ENCODE data around the gene CPED1. TPM values are rescaled to one million over a fixed set of nuclear protein-coding genes. Genes with fewer than 3 reads are reported as not detected.
A peak's percentile ranks its signal among the peaks of the same experiment; 100 is the strongest.

The CPED1 gene
- total and polyA plus RNA-seq, 11 donors = 3.6 to 51.2 (median 24.8) TPM

DNA sequence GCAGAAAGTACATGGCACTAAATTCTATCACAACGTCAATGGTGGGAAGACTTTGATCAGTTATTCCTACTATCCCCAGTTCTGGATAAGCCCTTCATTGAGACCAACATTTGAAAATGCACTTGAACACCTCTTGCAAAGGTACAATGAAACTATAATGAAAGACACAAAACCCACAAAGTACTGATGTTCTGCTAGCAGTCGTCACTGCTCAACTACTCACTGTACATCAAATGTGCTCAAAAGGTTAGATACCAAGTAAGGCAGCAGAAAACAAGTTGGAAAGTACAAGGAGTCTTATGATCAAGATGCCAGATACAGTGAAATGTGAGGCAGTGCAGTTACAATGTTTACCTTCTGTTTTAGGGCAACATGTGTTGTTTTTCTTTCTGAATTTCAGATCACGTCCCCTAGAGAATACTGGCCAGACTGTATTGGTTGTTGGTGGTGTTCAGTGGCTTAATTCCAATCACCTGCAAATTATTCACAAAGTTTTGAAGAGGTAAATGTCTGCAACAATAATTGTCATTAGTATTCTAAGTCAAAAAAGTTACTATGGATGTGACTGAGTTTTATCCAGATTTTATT lies 277.9 kb downstream of the CPED1 start:
- no peak for DNase-seq
- ATAC-seq = no peak
- intact Hi-C loops (cut with DNase I) = no loop called here
- Histone ChIP-seq H3K36me3 (peaks cover 0 to 65% (median 16%) of the 10 kb centered on the region in 9 donors), H3K27ac (no peak overlapping the region), H3K27me3 (no peaks in the 10 kb centered on the region), H3K4me3 (no peak overlapping the region), H3K4me1 (no peaks in the 10 kb centered on the region), H3K9me3 (no peaks in the 10 kb centered on the region)
- WGBS, 4 donors = 90 to 94% (median 90%) methylated on average over 3 of the region's 3 CpGs
- TF ChIP-seq POLR2A (IDR thresholded peaks at IDR 0.05) = no peak
- TF ChIP-seq CTCF (IDR thresholded peaks at IDR 0.05) = no peak

GRCh38 chr7:121267612-121268011 lies 279.1 kb downstream of the CPED1 start:
- TF ChIP-seq POLR2A (IDR thresholded peaks at IDR 0.05) = no peak
- no peak for TF ChIP-seq CTCF (IDR thresholded peaks at IDR 0.05)
- WGBS, 4 donors = 68 to 79% (median 70%) methylated on average over 1 of the region's 1 CpG
- no peaks in the 10 kb centered on the region for H3K9me3 ChIP-seq
- intact Hi-C loops (cut with DNase I) = no loop called here
- no peaks in the 10 kb centered on the region for H3K4me1 ChIP-seq
- H3K27ac ChIP-seq = no peak overlapping the region
- DNase-seq (no peak), ATAC-seq (peak in 1 of 4 donors; percentile 18)
- H3K36me3 ChIP-seq = peaks cover 0 to 78% (median 17%) of the 10 kb centered on the region in 9 donors
- no peaks in the 10 kb centered on the region for H3K27me3 ChIP-seq
- H3K4me3 ChIP-seq = no peak overlapping the region

- DNase-seq (no peak), ATAC-seq (no peak)
- Histone ChIP-seq H3K36me3 (peaks cover 0 to 88% (median 17%) of the 10 kb centered on the region in 9 donors), H3K9me3 (no peaks in the 10 kb centered on the region), H3K27ac (no peak overlapping the region), H3K4me1 (no peaks in the 10 kb centered on the region), H3K27me3 (no peaks in the 10 kb centered on the region), H3K4me3 (no peak overlapping the region)
- intact Hi-C loops (cut with DNase I) = no loop called here
- TF ChIP-seq CTCF (IDR thresholded peaks at IDR 0.05) (no peak), POLR2A (IDR thresholded peaks at IDR 0.05) (no peak)
- WGBS, 4 donors = 91 to 93% (median 91%) methylated on average over 3 of the region's 3 CpGs
These were observed 281.3 kb downstream of the CPED1 start for GRCh38 chr7:121269798-121270197.

DNA sequence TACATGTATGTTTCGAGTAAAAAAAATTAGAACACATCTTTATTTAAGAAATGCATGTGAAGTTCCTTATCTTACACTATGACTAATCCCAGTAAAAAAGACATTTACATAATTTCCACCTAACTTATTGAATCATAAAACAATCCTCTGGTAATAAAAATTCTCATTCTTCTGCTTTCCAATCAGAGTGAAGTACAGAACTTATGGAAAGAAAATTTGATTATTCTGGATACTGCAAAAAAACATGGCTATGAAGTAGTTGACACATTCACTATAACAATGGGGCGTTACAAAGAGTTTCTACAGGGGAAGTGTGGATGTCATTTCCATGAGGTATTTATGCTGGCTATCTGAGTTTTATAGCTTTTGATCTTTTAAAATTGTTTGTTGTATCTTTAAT lies 282.6 kb downstream of the CPED1 start:
- Histone ChIP-seq H3K27me3 (no peaks in the 10 kb centered on the region), H3K4me1 (no peaks in the 10 kb centered on the region), H3K4me3 (no peak overlapping the region), H3K36me3 (peaks cover 0 to 78% (median 17%) of the 10 kb centered on the region in 9 donors), H3K27ac (no peak overlapping the region), H3K9me3 (no peaks in the 10 kb centered on the region)
- intact Hi-C loops (cut with DNase I) = no loop called here
- no peak for DNase-seq
- TF ChIP-seq POLR2A (IDR thresholded peaks at IDR 0.05) (no peak), CTCF (IDR thresholded peaks at IDR 0.05) (no peak)
- ATAC-seq = no peak
- WGBS, 4 donors = 92 to 97% (median 93%) methylated on average over 2 of the region's 2 CpGs
